Stimulated activated CD8-positive, alpha-beta memory T cell treated with anti-CD3 and anti-CD28 coated beads, Interleukin-4, amount 100 ng/mL, for 48 hours (primary cell): ENCODE data around the gene AUTS2.
"Not testable (repeated sequence)": the region's sequence is repeated elsewhere in the genome, so short reads cannot be mapped to it uniquely, and the experiment has no call there.

Experiments
- DNase-seq: peaks from one replicate; pipeline ENCODE4 v3.0.0-alpha.2; 2020

The AUTS2 gene

DNA sequence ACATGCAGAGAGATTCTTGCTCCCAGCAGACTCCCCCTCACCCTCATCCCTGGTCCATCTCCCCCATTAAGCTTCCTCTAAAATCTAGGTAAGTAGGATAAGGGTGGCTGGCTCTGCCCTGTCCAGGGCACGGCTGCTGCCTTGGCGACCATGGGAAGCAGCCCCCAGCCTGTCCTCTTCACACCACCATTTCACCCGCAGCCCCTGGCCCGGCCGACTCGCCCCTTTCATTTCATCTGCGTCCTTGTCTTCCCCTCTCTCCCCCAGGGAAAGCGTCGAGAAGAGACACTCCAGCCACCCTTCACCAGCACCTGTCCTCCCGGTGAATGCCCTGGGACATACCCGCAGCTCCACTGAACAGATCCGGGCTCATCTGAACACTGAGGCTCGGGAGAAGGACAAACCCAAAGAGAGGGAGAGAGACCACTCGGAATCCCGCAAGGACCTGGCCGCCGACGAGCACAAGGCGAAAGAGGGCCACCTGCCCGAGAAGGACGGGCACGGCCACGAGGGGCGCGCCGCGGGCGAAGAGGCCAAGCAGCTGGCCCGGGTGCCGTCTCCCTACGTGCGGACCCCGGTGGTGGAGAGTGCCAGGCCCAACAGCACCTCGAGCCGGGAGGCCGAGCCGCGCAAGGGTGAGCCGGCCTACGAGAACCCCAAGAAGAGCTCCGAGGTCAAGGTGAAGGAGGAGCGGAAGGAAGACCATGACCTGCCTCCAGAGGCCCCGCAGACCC is 1191.4 kb downstream of the AUTS2 start:
- no peak for DNase-seq

DNA sequence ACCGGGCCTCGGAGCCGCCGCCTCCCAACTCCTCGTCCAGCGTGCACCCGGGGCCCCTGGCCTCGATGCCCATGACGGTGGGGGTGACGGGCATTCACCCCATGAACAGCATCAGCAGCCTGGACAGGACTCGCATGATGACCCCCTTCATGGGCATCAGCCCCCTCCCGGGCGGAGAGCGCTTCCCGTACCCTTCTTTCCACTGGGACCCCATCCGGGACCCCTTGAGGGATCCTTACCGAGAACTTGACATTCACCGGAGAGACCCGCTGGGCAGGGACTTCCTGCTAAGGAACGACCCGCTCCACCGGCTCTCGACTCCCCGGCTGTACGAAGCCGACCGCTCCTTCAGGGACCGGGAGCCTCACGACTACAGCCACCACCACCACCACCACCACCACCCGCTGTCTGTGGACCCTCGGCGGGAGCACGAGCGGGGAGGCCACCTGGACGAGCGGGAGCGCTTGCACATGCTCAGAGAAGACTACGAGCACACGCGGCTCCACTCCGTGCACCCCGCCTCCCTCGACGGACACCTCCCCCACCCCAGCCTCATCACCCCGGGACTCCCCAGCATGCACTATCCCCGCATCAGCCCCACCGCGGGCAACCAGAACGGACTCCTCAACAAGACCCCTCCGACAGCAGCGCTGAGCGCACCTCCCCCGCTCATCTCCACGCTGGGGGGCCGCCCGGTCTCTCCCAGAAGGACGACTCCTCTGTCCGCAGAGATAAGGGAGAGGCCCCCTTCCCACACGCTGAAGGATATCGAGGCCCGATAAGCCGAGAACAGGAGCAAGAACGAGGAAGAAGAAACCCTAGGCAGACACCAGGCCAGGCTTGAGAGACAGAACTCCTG is 1192.2 kb downstream of the AUTS2 start:
- DNase-seq: no peak

DNA sequence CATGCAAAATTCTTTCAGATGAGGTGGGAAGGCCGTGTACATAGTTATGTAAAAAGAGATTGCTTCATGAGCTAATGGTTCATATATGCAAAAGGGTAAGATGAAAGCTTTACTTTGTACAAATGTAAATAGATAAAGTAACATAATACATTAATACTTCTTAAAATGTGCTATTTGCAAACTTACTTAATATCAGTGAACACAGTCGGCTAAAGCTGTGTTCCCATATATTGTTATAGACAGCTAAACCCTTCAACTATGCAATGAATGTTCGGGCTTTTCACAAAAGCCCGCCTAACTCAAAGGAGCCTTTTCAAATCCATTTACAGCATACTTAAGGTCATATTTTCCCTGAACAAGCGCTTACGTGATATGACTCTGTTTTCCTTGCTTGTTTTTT is 1193.1 kb downstream of the AUTS2 start:
- no peak for DNase-seq

DNA sequence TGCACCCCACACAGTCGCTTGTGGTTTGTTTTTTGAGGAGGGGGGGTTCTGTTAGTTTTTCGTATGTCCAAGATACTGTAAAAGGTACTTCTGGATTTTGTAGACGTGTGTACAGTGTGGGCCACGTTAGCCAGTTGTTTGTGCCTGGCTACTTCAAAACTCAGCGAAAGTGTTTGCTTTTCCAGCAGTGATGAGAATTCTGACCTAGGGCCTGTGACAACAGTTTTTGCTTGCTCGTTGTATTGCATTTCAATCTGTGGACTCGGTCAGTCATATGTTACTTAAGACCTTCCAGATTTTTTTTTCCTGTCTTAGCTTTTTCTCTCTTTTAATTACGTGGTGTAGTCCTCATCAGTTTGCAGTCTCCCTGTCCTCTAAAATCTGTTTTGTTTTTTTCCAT is 1194.8 kb downstream of the AUTS2 start:
- no peak for DNase-seq

DNA sequence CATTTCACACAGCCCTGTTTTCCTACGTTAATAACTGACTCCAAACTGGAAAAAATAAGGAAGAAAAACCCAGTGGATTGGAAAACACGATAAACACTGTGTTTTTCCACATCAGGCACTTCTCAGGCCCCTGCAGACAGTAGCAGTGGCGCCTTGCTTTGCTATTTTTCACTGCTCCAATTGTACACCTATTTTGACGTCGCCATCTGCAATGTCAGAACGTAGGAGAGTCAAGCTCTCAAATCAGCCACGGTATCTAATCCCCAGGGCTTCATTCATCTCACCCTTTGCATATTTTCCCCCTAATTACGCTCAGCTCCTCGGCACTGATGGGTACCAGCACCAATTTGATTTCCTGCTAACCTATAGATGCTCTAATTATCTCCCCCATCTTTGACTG is 1195.5 kb downstream of the AUTS2 start:
- DNase-seq: no peak

DNA sequence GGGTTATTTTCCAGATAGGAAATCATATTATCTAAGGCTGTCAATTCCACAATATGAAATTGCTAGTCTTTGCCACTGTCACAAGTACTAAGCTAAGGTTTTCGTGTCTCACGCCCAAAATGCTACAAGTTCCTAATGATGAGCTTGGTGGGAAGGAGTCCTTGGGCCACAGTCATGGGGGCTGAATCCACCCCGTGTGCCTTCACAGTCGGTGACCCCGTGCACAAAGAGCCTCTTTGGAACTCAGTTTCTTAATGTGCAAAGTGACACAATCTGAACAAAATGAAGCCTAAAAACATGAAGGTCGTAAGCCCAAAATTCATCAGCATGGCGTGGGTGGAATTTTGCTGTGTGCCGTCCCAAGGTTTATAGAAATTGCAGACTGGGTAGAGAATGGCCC is 1196.7 kb downstream of the AUTS2 start:
- DNase-seq: no peak

DNA sequence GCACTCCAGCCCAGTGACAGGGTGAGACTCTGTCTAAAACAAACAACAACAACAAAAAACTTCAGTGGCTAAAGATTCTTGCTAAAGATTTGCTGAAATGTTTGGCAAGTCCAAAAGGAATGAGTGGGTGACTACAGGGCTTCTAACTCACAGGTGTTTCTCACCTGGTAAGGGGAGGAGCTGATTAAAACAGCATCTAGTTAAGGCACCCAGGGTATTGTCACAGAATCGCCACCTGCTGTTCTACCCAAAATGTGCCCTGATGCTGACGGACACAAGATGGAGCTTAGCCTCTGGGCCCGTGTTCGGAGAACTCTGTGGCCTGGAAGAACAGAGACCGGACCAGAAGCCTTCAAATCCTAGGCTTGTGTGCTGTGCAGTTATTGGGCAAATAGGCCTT is 1197.7 kb downstream of the AUTS2 start:
- no peak for DNase-seq

DNA sequence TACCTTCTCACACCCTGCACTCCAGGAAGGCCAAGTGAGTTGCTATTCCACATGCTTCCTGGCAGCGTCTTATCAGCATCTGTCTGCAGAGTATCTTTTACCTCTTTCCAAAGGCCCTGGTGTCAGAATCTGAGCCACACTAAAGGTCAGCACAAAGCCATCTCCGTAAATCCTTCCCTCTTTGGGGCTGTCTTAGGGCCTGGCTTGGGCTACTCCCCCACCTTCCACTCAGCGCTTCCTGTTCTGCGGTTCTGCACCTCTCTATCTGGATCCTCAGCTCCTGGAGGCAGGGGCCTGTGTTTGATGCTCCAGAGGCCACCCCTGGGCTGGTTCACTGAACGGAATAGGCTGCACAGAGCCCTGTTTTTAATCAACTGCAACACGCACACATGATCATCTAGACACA is 1198.8 kb downstream of the AUTS2 start:
- DNase-seq: no peak

DNA sequence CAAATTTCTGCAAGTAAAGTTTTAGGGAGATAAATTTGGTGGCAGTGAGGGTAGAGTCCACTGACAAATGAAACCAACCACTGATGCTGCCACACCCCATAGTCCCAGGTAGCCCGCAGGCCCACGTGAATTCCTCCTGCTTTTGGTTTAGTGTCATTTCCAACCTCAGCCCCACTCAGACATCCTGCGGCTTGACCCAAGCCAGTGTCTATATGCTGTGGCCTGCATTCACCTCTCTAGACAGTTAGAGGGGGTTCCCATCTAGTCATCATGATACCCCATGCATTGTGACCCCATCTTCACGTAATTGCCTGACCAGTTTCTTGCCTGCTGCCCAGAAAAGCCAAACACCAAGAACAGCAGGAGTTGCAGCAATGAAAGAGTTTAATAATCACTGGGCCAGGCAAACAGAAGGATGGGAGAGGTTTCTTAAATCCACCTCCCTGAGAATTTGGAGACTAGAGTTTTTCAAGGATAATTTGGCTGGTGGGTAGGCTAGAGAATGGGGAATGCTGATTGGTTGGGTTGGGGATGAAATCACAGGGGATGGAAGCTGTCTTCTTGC is 1201.6 kb downstream of the AUTS2 start:
- no peak for DNase-seq

DNA sequence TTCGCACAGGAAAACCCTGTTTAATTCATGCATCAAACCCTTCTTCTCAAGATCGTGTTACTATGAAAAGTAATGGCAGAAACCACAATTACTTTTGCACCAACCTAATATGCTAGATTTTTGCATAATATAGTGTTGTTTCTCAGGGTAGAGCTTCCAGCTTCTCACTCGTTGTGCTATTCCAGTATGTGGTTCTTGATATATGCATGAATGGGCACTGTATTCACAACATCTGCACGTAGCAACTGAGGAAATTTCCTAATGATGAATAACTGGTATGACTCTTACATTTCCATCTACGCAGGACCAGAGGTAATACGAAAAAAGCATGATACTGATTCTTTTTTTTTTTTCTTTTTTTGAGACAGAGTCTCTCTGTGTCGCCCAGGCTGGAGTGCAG is 1207.1 kb downstream of the AUTS2 start:
- no peak for DNase-seq

DNA sequence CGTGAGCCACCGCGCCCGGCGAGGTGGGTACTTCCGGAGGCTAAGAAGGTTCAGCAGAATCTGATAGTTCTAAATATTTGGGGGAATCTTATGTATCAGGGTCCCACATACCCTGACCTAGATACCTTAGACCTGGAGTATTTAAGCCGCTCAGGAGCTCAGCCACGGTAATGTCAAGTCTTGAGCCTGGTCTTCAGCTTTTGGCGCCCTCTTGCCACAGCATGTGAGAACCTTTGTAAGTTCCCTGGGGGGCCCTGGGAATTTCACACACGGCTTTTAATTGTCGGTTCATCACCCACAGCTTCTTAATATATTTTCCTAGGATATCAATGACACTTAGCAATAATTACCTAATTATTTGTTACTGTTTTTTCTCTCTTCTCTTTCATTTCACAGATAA is 1209.4 kb downstream of the AUTS2 start:
- no peak for DNase-seq

DNA sequence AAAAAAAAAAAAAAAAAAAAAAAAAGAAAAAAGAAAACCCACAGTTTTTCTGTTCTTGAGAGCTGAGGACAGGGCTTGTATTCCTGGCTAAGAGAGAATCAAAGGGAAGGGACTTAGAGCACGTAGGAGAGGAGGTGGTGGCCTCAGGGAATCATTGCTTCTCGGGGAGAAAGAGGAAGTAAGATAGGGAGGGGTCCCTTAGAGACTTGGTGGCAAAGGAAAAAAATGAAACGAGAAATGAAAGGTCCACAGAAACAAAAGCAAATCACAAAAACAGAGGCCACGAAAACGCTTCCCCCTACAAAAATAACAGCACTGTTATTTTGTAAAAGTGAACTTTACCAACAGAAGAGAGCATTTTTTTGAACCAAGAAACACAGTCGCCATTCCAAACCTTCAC is 1210.6 kb downstream of the AUTS2 start:
- no peak for DNase-seq

DNA sequence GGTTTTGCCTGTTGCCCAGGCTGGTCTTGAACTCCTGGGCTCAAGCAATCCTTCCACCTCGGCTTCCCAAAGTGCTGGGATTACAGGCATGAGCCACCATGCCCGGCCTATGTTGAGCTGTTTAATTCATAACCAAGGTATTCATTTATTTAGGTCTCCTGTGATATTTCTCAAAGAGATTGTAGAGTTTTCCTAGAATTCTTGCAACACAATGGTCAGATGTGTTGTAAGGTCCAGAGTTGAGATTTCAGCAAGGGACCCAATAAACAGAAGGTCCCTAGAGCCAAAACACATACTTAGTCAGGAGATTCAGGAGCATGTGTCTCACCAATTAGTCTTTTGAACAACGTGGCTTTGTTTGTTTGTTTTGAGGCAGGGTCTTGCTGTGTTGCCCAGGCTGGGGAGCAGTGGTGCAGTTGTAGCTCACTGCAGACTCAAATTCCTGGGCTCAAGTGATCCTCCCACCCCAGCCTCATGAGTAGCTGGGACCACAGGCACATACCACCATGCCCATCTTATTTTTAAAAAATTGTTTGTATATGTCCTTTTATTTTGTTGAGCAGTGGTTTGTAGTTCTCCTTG is 1212.4 kb downstream of the AUTS2 start:
- DNase-seq: no peak

DNA sequence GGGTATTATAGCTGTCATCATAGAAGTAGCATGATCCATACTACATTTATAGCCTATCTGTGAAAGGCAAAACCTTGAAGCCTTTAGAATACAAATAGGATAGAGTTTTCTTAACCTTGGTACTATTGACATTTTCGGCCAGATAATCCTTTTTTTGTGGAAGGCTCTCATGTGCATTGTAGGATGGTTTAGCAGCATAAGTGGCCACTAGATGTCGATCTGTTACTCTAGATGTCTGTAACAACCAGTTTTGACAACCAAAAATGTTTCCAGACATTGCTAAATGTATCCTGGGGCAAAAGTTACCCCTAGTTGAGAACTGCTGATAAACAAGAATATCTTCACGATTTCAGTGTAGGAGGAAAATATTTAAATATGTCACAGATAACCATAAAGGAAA is 1214.2 kb downstream of the AUTS2 start:
- DNase-seq: no peak

DNA sequence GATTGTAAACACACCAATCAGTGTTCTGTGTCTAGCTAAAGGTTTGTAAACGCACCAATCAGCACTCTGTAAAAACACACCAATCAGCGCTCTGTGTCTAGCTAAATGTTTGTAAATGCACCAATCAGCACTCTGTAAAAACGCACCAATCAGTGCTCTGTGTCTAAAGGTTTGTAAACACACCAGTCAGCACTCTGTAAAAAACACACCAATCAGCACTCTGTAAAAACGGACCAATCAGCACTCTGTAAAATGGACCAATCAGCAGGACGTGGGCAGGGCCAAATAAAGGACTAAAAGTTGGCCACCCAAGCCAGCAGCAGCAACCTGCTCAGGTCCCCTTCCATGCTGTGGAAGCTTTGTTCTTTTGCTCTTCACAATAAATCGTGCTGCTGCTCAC is 1224.2 kb downstream of the AUTS2 start:
- not testable (repeated sequence) for DNase-seq

DNA sequence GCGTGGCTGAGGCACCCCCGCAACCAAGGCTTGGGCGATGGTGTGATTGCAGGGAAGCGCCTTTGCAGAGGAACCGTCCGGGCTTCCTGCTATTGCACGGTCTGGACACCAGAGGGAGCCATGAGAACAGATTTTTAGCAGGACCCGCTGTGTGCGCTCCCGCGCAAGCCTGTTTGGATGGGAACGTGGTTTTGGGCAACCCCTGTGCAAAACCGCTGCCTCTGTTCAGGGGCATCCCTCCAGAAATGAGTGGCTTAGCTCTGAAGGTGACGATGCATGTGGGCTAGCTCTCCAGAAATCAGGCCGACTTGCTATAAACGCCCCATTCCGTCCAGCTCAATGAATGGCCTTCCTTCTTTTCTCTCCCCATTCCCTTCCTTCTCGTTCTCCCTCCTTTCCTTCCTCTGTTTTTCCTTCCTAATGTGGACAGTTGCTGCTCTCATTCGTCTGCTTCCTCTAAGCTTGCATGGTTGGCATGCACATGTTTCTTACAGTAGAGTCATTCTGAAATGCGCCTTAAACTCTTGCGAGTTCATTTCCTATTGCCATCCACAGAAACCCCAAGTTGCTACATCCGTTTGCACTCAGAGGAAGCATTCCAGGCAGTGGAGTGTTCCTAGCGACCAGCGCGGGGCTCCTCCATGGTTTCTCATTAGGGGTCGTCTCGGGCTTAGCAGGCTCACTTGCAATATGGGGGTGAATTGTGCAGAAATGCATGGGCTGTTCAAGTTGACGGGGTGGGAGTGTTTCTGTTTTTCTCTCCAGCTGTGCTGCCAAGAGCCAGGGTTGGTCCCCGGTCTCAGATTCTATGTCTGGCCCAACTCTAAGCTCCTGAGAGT is 1231.2 kb downstream of the AUTS2 start:
- peak; percentile 73 for DNase-seq

DNA sequence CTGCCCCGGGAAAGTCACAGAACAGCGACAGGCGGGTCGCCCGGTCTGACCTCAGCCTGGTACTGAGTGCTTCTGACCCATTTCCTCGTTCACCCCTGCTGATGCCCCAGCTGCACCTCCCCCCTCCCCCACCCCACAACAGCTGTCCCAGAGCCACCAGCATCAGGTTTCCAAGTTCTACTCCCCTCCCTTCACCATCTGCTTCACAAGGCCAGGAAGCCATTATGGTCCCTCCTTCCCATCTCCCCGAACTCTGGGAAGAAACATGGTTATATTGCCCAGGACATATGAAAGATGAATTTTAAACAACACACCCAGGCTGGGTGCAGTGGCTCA is 1231.8 kb downstream of the AUTS2 start:
- no peak for DNase-seq

DNA sequence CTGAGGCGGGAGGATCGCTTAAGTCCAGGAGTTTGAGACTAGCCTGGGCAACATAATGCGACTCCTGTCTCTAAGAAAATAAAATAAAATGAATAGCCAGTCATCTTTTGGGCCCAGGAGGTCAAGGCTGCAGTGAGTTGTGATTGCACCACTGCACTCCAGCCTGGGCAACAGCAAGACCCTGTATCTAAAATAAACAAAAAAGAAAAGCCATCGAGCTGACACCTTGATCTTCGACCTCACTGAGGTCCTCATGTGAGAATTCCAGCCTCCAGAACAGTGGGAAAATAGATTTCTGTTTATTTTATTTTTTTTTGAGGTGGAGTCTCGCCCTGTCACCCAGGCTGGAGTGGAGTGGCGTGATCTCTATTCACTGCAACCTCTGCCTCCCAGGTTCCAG is 1232.2 kb downstream of the AUTS2 start:
- no peak for DNase-seq

DNA sequence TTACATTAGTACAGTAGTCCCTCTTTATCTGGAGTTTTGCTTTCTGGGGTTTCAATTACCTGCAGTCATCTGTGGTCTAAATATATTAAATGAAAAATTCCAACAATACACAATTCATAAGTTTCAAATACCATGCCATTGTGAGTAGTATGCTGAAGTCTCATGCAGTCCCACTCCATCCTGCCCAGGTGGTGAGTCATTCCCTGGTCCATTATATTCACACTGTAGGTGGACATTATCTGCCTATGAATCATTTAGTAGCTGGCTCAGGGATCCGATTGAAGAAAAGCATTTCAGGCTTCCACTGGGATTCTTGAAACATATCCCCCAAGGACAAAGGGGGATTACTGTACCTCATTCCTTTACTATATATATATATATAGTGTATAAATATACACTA is 1235.5 kb downstream of the AUTS2 start:
- no peak for DNase-seq

DNA sequence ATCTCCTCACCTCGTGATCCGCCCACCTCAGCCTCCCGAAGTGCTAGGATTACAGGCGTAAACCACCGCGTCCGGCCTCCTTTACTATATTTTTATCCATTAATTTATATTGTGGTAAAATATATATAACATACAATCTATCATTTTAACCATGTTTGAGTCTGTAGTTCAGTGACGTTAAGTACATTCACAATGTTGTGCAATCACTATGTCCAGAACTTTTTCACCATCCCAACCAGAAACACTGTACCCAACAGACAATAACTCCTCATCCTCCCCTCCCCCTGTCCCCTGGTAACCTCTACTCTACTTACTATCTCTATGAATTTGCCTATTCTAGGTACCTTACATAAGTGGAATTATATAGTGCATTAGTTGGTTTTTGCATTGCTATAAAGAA is 1236.1 kb downstream of the AUTS2 start:
- DNase-seq: no peak

DNA sequence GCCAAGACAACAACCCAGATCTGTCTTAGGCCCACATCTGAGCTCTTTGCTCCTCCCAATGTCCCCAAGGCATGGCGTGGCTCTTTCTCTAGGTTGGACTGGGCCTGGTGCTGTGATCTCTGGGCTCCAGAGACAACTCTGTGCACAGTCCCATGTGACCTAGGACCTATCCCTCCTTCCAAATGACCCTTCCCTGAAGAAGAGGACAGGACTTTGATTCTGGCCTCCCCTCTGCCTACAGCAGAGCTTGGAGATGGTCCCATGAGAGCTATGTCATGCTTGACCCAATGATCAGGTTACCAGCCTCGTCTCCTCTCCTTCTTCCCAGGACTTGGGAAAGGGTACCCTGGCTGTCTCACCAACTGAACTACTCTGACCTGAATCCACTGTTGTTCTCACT is 1237.4 kb downstream of the AUTS2 start:
- DNase-seq: no peak

DNA sequence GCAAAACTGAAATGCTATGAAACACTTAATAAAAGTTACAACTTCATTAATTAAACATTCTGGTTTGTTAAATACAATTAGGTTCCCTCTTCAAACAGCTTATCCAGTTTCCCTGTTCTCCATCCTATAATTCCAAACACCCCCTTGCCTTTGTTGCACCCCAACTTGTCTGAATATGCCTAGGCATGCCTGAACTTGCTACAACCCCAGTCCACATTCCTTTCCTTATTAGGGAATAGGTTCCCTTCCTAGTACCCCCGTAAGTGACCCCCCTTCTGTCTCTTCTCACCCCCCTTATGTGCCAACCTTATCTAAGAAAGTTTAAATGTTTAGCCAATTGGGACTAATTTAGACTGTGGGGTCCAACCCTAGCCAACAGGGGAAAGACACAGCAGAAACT is 1238.0 kb downstream of the AUTS2 start:
- no peak for DNase-seq

DNA sequence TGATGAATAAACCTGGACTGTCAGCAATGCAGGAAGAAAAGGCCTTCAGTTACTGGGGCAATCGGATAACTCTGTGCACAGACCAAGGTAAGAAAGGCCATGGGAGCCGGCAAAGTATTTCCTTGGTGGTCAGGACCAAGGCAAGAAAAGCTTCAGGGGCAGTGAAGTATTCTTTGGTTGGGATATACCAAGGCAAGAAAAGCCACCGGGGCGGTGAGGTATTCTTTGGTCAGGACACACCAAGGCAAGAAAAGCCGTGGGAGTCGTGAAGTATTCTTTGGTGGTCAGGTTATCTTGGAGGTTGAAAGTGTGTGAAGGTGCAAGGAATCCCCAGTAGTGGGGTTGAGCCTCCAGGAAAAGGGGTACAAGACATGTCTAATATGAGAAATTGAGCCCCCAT is 1238.7 kb downstream of the AUTS2 start:
- DNase-seq: no peak
